ENCODE data around the gene NAT10.

The NAT10 gene

GRCh38 chr11:34190192-34191139 lies 85.0 kb downstream of the NAT10 start:
- H3K4me1 ChIP-seq (ENCODE audit: control insufficient read depth, insufficient read depth, low read length, poor library complexity, severe bottlenecking), result peaks cover 34% of the 10 kb centered on the region
- H3K9me3 ChIP-seq (ENCODE audit: control insufficient read depth, low read length), result no peaks in the 10 kb centered on the region
- H3K36me3 ChIP-seq (ENCODE audit: control insufficient read depth, insufficient read depth, low read length), result peaks cover 1% of the 10 kb centered on the region
- no peak overlapping the region for H3K4me3 ChIP-seq (ENCODE audit: extremely low read depth, insufficient read depth, low read length, poor library complexity, severe bottlenecking)
- no peak overlapping the region for H3K27ac ChIP-seq (ENCODE audit: low read depth, low read length, severe bottlenecking)
- 84 to 98% methylated on average over 5 of the region's 8 CpGs for WGBS, 2 experiments (ENCODE audit: insufficient coverage in 2 of 2)

- H3K36me3 ChIP-seq (ENCODE audit: control insufficient read depth, insufficient read depth, low read length), result peaks cover 7% of the 10 kb centered on the region
- 86 to 95% methylated on average over 5 of the region's 5 CpGs for WGBS, 2 experiments (ENCODE audit: insufficient coverage in 2 of 2)
- H3K4me3 ChIP-seq (ENCODE audit: extremely low read depth, insufficient read depth, low read length, poor library complexity, severe bottlenecking), result no peak overlapping the region
- H3K4me1 ChIP-seq (ENCODE audit: control insufficient read depth, insufficient read depth, low read length, poor library complexity, severe bottlenecking), result peaks cover 26% of the 10 kb centered on the region
- no peak overlapping the region for H3K27ac ChIP-seq (ENCODE audit: low read depth, low read length, severe bottlenecking)
- H3K9me3 ChIP-seq (ENCODE audit: control insufficient read depth, low read length), result no peaks in the 10 kb centered on the region
These were observed 86.1 kb downstream of the NAT10 start for GRCh38 chr11:34191578-34191977.

DNA sequence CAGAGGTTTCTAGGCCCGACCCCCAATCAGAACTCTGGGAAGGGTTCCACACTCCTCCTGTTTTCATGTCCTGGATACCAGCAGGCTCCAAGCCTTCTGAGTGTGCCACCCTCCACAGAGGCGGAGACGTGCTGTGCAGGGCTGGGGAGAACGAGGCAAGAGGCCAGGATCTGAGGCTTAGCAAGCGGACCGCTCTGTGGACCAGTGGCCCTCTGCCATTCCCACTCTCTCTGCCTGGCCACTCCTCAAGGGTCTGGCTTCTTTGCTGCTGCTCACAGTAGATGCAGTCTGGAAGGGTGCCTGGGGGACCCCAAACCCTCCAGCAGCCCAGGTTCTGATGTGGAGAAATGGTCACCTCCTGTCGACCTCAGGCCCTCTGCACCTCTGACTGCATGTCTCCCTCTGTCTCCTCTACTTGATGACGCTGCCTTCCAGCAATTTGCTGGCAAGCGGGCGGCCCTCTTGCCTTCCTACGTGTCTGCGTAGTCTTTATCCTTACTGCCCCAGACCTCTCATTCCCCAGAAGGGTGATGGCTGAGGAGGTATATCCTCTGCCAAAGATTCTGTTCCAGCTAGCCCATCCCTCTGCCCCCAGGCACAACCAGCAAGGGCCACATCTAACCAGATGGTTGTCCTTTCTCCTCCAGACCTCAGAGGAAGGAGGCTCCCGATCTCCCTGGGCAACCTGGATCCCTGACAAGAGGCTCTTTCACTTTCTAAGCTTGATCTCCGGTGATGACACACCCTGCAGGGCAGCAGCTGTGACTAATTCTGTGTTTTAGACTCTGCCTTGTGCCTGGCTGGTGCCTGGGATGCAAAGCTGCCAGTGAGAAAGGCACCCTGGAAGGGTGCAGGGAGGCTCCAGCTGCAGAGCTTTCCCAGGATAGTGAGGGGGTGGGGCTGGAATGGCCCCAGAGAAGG lies 87.3 kb downstream of the NAT10 start:
- H3K27ac ChIP-seq (ENCODE audit: low read depth, low read length, severe bottlenecking), result peak overlapping the region; percentile 16
- peaks cover 7% of the 10 kb centered on the region for H3K36me3 ChIP-seq (ENCODE audit: control insufficient read depth, insufficient read depth, low read length)
- H3K4me1 ChIP-seq (ENCODE audit: control insufficient read depth, insufficient read depth, low read length, poor library complexity, severe bottlenecking), result peaks cover 21% of the 10 kb centered on the region

GRCh38 chr11:34194576-34195335 lies 89.3 kb downstream of the NAT10 start:
- H3K9me3 ChIP-seq (ENCODE audit: control insufficient read depth, low read length), result no peaks in the 10 kb centered on the region
- 87 to 95% methylated on average over 3 to 10 of the region's 13 CpGs for WGBS, 2 experiments (ENCODE audit: insufficient coverage in 2 of 2)

More for the DNA sequence above, 87.3 kb downstream of the NAT10 start:
- no peaks in the 10 kb centered on the region for H3K9me3 ChIP-seq (ENCODE audit: control insufficient read depth, low read length)
- WGBS, 2 experiments (ENCODE audit: insufficient coverage in 2 of 2), result 79 to 87% methylated on average over 8 to 9 of the region's 14 CpGs
- H3K4me3 ChIP-seq (ENCODE audit: extremely low read depth, insufficient read depth, low read length, poor library complexity, severe bottlenecking), result no peak overlapping the region

More at GRCh38 chr11:34194576-34195335, 89.3 kb downstream of the NAT10 start:
- Histone ChIP-seq H3K4me3 (ENCODE audit: extremely low read depth, insufficient read depth, low read length, poor library complexity, severe bottlenecking) (no peak overlapping the region), H3K4me1 (ENCODE audit: control insufficient read depth, insufficient read depth, low read length, poor library complexity, severe bottlenecking) (peaks cover 21% of the 10 kb centered on the region), H3K27ac (ENCODE audit: low read depth, low read length, severe bottlenecking) (no peak overlapping the region), H3K36me3 (ENCODE audit: control insufficient read depth, insufficient read depth, low read length) (peaks cover 7% of the 10 kb centered on the region)

Data from mesodermal cell (in vitro differentiated cells).